Activated naive CD4-positive, alpha-beta T cell treated with anti-CD3 and anti-CD28 coated beads, Interleukin-2, amount 50 U/mL, for 24 hours (primary cell): ENCODE measurements around the gene TRUB2.

Source experiments
- H3K27ac Mint-ChIP-seq: one replicate; pipeline ENCODE4 v1.8.0; 2021; ENCODE audit warnings: mild to moderate bottlenecking, mixed read lengths
- H3K27me3 Mint-ChIP-seq: one replicate; pipeline ENCODE4 v1.8.0; 2021; ENCODE audit warnings: mixed read lengths
- H3K36me3 Mint-ChIP-seq: one replicate; pipeline ENCODE4 v1.8.0; 2021; ENCODE audit warnings: mixed read lengths
- H3K4me1 Mint-ChIP-seq: one replicate; pipeline ENCODE4 v1.8.0; 2021; ENCODE audit warnings: mixed read lengths
- H3K4me3 Mint-ChIP-seq: one replicate; pipeline ENCODE4 v1.8.0; 2021; ENCODE audit warnings: mild to moderate bottlenecking, mixed read lengths
- H3K9me3 Mint-ChIP-seq: one replicate; pipeline ENCODE4 v1.8.0; 2021; ENCODE audit warnings: mixed read lengths

TRUB2 gene

GRCh38 chr9:128323791-128324190, 1.5 kb upstream of the TRUB2 start:
- H3K27me3 Mint-ChIP-seq: no peaks in the 10 kb centered on the region
- H3K4me3 Mint-ChIP-seq: peak overlapping the region; percentile 98
- peaks cover 5% of the 10 kb centered on the region for H3K4me1 Mint-ChIP-seq
- no peaks in the 10 kb centered on the region for H3K9me3 Mint-ChIP-seq
- H3K27ac Mint-ChIP-seq: peak overlapping the region; percentile 99
- peaks cover 6% of the 10 kb centered on the region for H3K36me3 Mint-ChIP-seq

GRCh38 chr9:128323212-128323730, 1.0 kb upstream of the TRUB2 start:
- Mint-ChIP-seq H3K27ac (peak overlapping the region; percentile 99), H3K36me3 (peaks cover 6% of the 10 kb centered on the region), H3K9me3 (no peaks in the 10 kb centered on the region), H3K4me1 (peaks cover 5% of the 10 kb centered on the region), H3K27me3 (no peaks in the 10 kb centered on the region), H3K4me3 (peak overlapping the region; percentile 98)

- H3K4me1 Mint-ChIP-seq: peaks cover 5% of the 10 kb centered on the region
- peak overlapping the region; percentile 98 for H3K4me3 Mint-ChIP-seq
- H3K27ac Mint-ChIP-seq: peak overlapping the region; percentile 99
- H3K36me3 Mint-ChIP-seq: peaks cover 2% of the 10 kb centered on the region
- no peaks in the 10 kb centered on the region for H3K27me3 Mint-ChIP-seq
- no peaks in the 10 kb centered on the region for H3K9me3 Mint-ChIP-seq
Observed at GRCh38 chr9:128321879-128322403, 306 bp downstream of the TRUB2 start.

- peaks cover 5% of the 10 kb centered on the region for H3K4me1 Mint-ChIP-seq
- peak overlapping the region; percentile 98 for H3K4me3 Mint-ChIP-seq
- H3K36me3 Mint-ChIP-seq: peaks cover 2% of the 10 kb centered on the region
- H3K9me3 Mint-ChIP-seq: no peaks in the 10 kb centered on the region
- no peak overlapping the region for H3K27ac Mint-ChIP-seq
- no peaks in the 10 kb centered on the region for H3K27me3 Mint-ChIP-seq
Observed at GRCh38 chr9:128321343-128321742, 904 bp downstream of the TRUB2 start.

- Mint-ChIP-seq H3K36me3 (peaks cover 2% of the 10 kb centered on the region), H3K27me3 (no peaks in the 10 kb centered on the region), H3K9me3 (no peaks in the 10 kb centered on the region), H3K4me3 (no peak overlapping the region), H3K4me1 (no peaks in the 10 kb centered on the region), H3K27ac (no peak overlapping the region)
Observed at GRCh38 chr9:128317629-128318028, 4.6 kb downstream of the TRUB2 start.

- H3K27me3 Mint-ChIP-seq: no peaks in the 10 kb centered on the region
- no peaks in the 10 kb centered on the region for H3K9me3 Mint-ChIP-seq
- H3K4me3 Mint-ChIP-seq: no peak overlapping the region
- no peaks in the 10 kb centered on the region for H3K36me3 Mint-ChIP-seq
- no peak overlapping the region for H3K27ac Mint-ChIP-seq
- no peaks in the 10 kb centered on the region for H3K4me1 Mint-ChIP-seq
Observed at GRCh38 chr9:128316421-128316820, 5.8 kb downstream of the TRUB2 start.

GRCh38 chr9:128314697-128315096, 7.5 kb downstream of the TRUB2 start:
- Mint-ChIP-seq H3K9me3 (no peaks in the 10 kb centered on the region), H3K4me1 (no peaks in the 10 kb centered on the region), H3K4me3 (no peak overlapping the region), H3K36me3 (no peaks in the 10 kb centered on the region), H3K27me3 (no peaks in the 10 kb centered on the region), H3K27ac (no peak overlapping the region)

- H3K36me3 Mint-ChIP-seq: peaks cover 6% of the 10 kb centered on the region
- no peaks in the 10 kb centered on the region for H3K27me3 Mint-ChIP-seq
- no peaks in the 10 kb centered on the region for H3K4me1 Mint-ChIP-seq
- H3K9me3 Mint-ChIP-seq: no peaks in the 10 kb centered on the region
- no peak overlapping the region for H3K4me3 Mint-ChIP-seq
- no peak overlapping the region for H3K27ac Mint-ChIP-seq
Observed at GRCh38 chr9:128310461-128310860, 11.8 kb downstream of the TRUB2 start.

GRCh38 chr9:128309551-128309950, 12.7 kb downstream of the TRUB2 start:
- H3K27me3 Mint-ChIP-seq: no peaks in the 10 kb centered on the region
- peaks cover 6% of the 10 kb centered on the region for H3K36me3 Mint-ChIP-seq
- H3K27ac Mint-ChIP-seq: no peak overlapping the region
- no peaks in the 10 kb centered on the region for H3K9me3 Mint-ChIP-seq
- H3K4me3 Mint-ChIP-seq: no peak overlapping the region
- no peaks in the 10 kb centered on the region for H3K4me1 Mint-ChIP-seq

- Mint-ChIP-seq H3K4me1 (no peaks in the 10 kb centered on the region), H3K27me3 (no peaks in the 10 kb centered on the region), H3K27ac (no peak overlapping the region), H3K4me3 (no peak overlapping the region), H3K36me3 (peaks cover 6% of the 10 kb centered on the region), H3K9me3 (no peaks in the 10 kb centered on the region)
Observed at GRCh38 chr9:128304971-128305288, 17.3 kb downstream of the TRUB2 start.

- Mint-ChIP-seq H3K9me3 (no peaks in the 10 kb centered on the region), H3K4me3 (no peak overlapping the region), H3K27me3 (no peaks in the 10 kb centered on the region), H3K4me1 (no peaks in the 10 kb centered on the region), H3K27ac (peak overlapping the region; percentile 80), H3K36me3 (peaks cover 6% of the 10 kb centered on the region)
Observed at GRCh38 chr9:128304136-128304970, 17.9 kb downstream of the TRUB2 start.

GRCh38 chr9:128298535-128299482, 23.4 kb downstream of the TRUB2 start:
- no peaks in the 10 kb centered on the region for H3K9me3 Mint-ChIP-seq
- no peaks in the 10 kb centered on the region for H3K36me3 Mint-ChIP-seq
- H3K27ac Mint-ChIP-seq: no peak overlapping the region
- no peaks in the 10 kb centered on the region for H3K27me3 Mint-ChIP-seq
- no peak overlapping the region for H3K4me3 Mint-ChIP-seq
- H3K4me1 Mint-ChIP-seq: no peaks in the 10 kb centered on the region

GRCh38 chr9:128297221-128297773, 24.9 kb downstream of the TRUB2 start:
- Mint-ChIP-seq H3K36me3 (no peaks in the 10 kb centered on the region), H3K27me3 (no peaks in the 10 kb centered on the region), H3K27ac (no peak overlapping the region), H3K9me3 (no peaks in the 10 kb centered on the region), H3K4me3 (no peak overlapping the region), H3K4me1 (no peaks in the 10 kb centered on the region)

- no peaks in the 10 kb centered on the region for H3K27me3 Mint-ChIP-seq
- H3K27ac Mint-ChIP-seq: no peak overlapping the region
- no peaks in the 10 kb centered on the region for H3K9me3 Mint-ChIP-seq
- H3K4me3 Mint-ChIP-seq: no peak overlapping the region
- no peaks in the 10 kb centered on the region for H3K36me3 Mint-ChIP-seq
- no peaks in the 10 kb centered on the region for H3K4me1 Mint-ChIP-seq
Observed at GRCh38 chr9:128296340-128297220, 25.7 kb downstream of the TRUB2 start.

GRCh38 chr9:128294142-128294541, 28.1 kb downstream of the TRUB2 start:
- Mint-ChIP-seq H3K36me3 (no peaks in the 10 kb centered on the region), H3K4me1 (no peaks in the 10 kb centered on the region), H3K9me3 (no peaks in the 10 kb centered on the region), H3K4me3 (no peak overlapping the region), H3K27me3 (no peaks in the 10 kb centered on the region), H3K27ac (no peak overlapping the region)
